Calu3 (cell line): ENCODE results near the gene AEBP2. TPM values are rescaled to one million over a fixed set of nuclear protein-coding genes. Genes with fewer than 3 reads are reported as not detected.
"Not testable (repeated sequence)": the region's sequence is repeated elsewhere in the genome, so short reads cannot be mapped to it uniquely, and the experiment has no call there.

Experiments used
- BruUV-seq: library from RNA; stranded (reverse); fragments of 400-500 nt; replicated peaks from 2 replicates; lab custom pipeline; 2021; lab: Mats Ljungman, UMichigan
- CTCF ChIA-PET: fragments of 300-600 bp; sonication (Branson Sonifier 250); formaldehyde crosslinking; loops from one replicate; lab custom pipeline; 2022; ENCODE audit warnings: antibody characterized with exemption; lab: Charles Lee
- DNase-seq: peaks from one replicate; pipeline ENCODE4 v3.0.0; 2022
- H3K27ac Mint-ChIP-seq: one replicate; pipeline ENCODE4 v1.8.0; 2022; ENCODE audit warnings: mixed read lengths; ENCODE audit not compliant: unreplicated experiment
- H3K27me3 Mint-ChIP-seq: one replicate; pipeline ENCODE4 v1.8.0; 2022; ENCODE audit warnings: mixed read lengths; ENCODE audit not compliant: unreplicated experiment
- H3K36me3 Mint-ChIP-seq: one replicate; pipeline ENCODE4 v1.8.0; 2022; ENCODE audit warnings: mild to moderate bottlenecking, moderate library complexity, mixed read lengths; ENCODE audit not compliant: insufficient read depth, unreplicated experiment
- H3K4me1 Mint-ChIP-seq: one replicate; pipeline ENCODE4 v1.8.0; 2022; ENCODE audit warnings: mild to moderate bottlenecking, low read depth, mixed read lengths; ENCODE audit not compliant: unreplicated experiment
- H3K4me3 Mint-ChIP-seq: one replicate; pipeline ENCODE4 v1.8.0; 2022; ENCODE audit warnings: mild to moderate bottlenecking, low read depth, moderate library complexity, mixed read lengths; ENCODE audit not compliant: unreplicated experiment
- H3K9me3 Mint-ChIP-seq: one replicate; pipeline ENCODE4 v1.8.0; 2022; ENCODE audit warnings: low read depth, mixed read lengths; ENCODE audit not compliant: unreplicated experiment
- intact Hi-C: fragments of 100-400 bp; cut with micrococcal nuclease; formaldehyde crosslinking; loops from one replicate; pipeline ENCODE4 v1.10.0; 2022; ENCODE audit not compliant: unreplicated experiment
- total RNA-seq: library from RNA; stranded (reverse); gene quantifications from 2 replicates; pipeline ENCODE4 v1.2.3, GENCODE V29; 2022
- TF ChIP-seq, protein P1 (sequence below): fragments of 200-600 bp; IDR thresholded peaks from one replicate; pipeline ENCODE4 v1.8.0; 2022; ENCODE audit warnings: antibody characterized with exemption; ENCODE audit not compliant: unreplicated experiment

The AEBP2 gene
- total RNA-seq, 1 experiment from 2014 or later: 53.6 TPM

DNA sequence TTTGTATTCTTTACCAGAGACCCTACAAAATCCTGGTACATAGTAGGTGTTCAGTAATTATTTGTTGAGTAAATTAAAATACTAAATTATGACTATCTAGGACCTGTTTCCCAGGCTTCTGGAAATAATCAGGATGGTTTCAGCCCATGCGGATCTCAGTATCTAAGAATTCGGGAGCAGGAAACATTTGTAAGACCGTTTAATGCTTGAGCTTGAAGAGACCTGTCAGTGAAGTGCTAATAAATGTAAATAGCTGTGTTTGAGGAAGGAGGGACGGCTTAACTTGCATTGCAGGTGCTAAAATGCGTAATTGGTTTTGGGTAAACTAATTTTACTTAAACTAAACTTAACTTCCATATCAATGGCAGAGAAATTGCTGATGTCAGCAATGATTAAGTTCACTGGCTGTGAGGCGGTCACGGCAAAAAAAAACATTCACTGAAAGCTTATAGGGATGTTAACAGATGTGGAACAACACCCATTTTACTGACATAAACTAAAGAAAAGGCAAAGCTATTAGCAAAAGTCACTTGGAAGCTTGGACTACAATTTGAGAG lies 28.6 kb upstream of the AEBP2 start:
- TF ChIP-seq, protein P1, sequence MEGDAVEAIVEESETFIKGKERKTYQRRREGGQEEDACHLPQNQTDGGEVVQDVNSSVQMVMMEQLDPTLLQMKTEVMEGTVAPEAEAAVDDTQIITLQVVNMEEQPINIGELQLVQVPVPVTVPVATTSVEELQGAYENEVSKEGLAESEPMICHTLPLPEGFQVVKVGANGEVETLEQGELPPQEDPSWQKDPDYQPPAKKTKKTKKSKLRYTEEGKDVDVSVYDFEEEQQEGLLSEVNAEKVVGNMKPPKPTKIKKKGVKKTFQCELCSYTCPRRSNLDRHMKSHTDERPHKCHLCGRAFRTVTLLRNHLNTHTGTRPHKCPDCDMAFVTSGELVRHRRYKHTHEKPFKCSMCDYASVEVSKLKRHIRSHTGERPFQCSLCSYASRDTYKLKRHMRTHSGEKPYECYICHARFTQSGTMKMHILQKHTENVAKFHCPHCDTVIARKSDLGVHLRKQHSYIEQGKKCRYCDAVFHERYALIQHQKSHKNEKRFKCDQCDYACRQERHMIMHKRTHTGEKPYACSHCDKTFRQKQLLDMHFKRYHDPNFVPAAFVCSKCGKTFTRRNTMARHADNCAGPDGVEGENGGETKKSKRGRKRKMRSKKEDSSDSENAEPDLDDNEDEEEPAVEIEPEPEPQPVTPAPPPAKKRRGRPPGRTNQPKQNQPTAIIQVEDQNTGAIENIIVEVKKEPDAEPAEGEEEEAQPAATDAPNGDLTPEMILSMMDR: no peak
- no peak for DNase-seq
- H3K4me1 Mint-ChIP-seq: no peaks in the 10 kb centered on the region
- intact Hi-C loops: no loop called here
- no peaks in the 10 kb centered on the region for H3K36me3 Mint-ChIP-seq
- H3K27ac Mint-ChIP-seq: no peak overlapping the region
- CTCF ChIA-PET: no interaction called here
- no peaks in the 10 kb centered on the region for H3K9me3 Mint-ChIP-seq
- no peak overlapping the region for H3K4me3 Mint-ChIP-seq
- no peaks in the 10 kb centered on the region for H3K27me3 Mint-ChIP-seq
- no TSS peak for BruUV-seq

DNA sequence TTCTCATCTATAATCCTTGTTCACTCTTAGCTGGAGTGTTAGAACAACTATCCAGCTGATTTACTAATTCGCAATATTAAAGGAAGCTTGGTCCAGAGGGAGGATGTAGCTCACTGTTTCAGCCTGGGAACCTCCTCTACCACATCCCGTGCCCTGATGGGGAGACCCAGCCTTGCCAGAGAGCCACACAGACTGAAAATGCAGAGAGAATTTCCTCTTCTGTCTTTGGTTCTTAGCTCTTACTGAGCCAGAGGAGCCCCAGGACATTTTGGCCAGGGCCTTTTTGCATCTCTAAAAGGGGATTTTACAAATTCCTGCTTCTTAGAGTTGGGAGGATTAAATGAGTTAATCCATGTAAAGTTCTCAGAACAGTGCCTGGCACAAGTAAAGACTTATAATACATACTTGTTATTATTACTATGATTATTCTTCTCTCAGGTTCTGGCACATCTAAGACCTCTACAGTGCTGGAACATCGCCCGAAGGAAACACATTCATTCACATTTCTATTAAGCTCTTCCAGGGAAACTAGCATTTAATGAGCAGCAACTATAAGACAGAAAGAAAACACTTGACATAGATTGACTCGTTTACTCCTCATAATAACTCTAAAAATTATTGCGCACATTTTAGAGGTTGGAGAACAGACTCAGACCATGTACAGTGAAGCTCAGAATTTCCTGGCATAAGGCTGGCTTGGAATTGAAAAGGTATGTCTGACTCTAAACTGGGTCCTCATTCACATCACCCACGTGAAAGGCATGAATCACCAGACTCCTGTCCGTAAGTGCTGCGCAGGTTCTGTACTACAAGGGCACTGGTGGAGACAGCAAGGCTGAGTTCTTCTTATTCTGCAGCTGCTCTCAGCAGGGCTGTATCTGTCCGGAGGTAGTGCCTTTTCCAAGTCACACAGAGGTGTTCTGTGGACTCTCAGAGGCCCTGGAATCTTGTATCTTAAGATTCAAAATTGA lies 27.8 kb upstream of the AEBP2 start:
- no TSS peak for BruUV-seq
- Mint-ChIP-seq H3K36me3 (no peaks in the 10 kb centered on the region), H3K27me3 (no peaks in the 10 kb centered on the region), H3K27ac (no peak overlapping the region), H3K9me3 (no peaks in the 10 kb centered on the region), H3K4me1 (no peaks in the 10 kb centered on the region), H3K4me3 (no peak overlapping the region)
- TF ChIP-seq, protein P1: no peak
- intact Hi-C loops: no loop called here
- no peak for DNase-seq
- CTCF ChIA-PET: no interaction called here

DNA sequence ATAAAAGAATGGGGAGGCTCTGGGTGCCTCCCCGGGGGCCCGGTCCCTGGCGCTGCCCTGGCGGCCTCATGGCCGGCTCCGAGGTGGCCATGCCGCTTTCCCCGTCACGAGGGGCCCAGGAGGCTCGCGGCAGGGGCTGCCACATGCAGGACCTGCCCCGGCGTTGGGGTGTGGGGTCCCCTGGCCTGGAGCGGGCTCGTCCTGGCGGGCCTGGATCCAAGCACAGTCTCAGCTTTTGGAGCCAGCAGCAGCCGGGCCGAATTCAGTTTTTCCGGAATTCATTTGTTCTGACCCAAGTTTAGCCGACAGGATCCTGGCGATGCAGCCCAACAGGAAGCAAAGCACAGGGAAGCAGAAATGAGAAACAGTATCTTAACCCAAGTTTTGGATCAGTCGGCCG lies 26.4 kb upstream of the AEBP2 start:
- intact Hi-C loops: no loop called here
- BruUV-seq: no TSS peak

DNA sequence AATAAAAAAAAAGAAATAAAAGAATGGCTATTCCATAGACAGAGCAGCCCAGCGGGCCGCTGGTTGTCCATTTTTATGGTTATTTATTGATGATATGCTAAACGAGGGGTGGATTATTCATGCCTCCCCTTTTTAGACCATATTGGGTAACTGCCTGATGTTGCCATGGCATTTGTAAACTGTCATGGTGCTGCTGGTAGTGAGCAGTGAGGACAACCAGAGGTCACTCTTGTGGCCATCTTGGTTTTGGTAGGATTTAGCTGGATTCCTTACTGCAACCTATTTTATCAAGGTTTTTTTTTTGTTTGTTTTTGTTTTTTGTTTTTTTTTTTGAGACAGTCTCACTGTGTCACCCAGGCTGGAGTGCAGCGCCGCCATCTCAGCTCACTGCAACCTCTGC lies 25.7 kb upstream of the AEBP2 start:
- H3K36me3 Mint-ChIP-seq, BruUV-seq, H3K27me3 Mint-ChIP-seq, H3K4me1 Mint-ChIP-seq, CTCF ChIA-PET, DNase-seq, H3K4me3 Mint-ChIP-seq, H3K9me3 Mint-ChIP-seq, H3K27ac Mint-ChIP-seq, intact Hi-C loops: not testable (repeated sequence)

More for the DNA sequence above, 26.4 kb upstream of the AEBP2 start:
- H3K4me3 Mint-ChIP-seq: no peak overlapping the region
- H3K9me3 Mint-ChIP-seq: no peaks in the 10 kb centered on the region
- H3K27me3 Mint-ChIP-seq: no peaks in the 10 kb centered on the region
- no peak overlapping the region for H3K27ac Mint-ChIP-seq
- H3K36me3 Mint-ChIP-seq: no peaks in the 10 kb centered on the region
- CTCF ChIA-PET: interaction anchor here (0.6 kb wide), 1 partner anchor 865 kb away, joined by 3 read pairs; no protein-coding TSS in a partner anchor
- TF ChIP-seq, protein P1: no peak
- no peaks in the 10 kb centered on the region for H3K4me1 Mint-ChIP-seq
- no peak for DNase-seq
